Keratinocyte (primary cell): ENCODE measurements around the gene ZER1.
"Not testable (repeated sequence)": the region's sequence is repeated elsewhere in the genome, so short reads cannot be mapped to it uniquely, and the experiment has no call there.

Experiments
- CTCF ChIP-seq, 3 experiments: IDR thresholded peaks in 1 of 3; conservative IDR thresholded peaks in 1 of 3; optimal IDR thresholded peaks in 1 of 3; 2 replicates in 2 of 3; 3 replicates in 1 of 3; pipeline versions ENCODE3 to v1.5.1; 2011; ENCODE audit warnings: low read length in 3 of 3, mild to moderate bottlenecking in 3 of 3, moderate library complexity in 2 of 3, control low read depth in 1 of 3, inconsistent platforms in 1 of 3; ENCODE audit not compliant: insufficient read depth in 2 of 3; ENCODE audit errors: extremely low read depth in 1 of 3
- EZH2 ChIP-seq: IDR thresholded peaks from one replicate; pipeline ENCODE4 v1.6.1; 2012; ENCODE audit warnings: inconsistent platforms, mild to moderate bottlenecking, low read length, moderate library complexity

DNA sequence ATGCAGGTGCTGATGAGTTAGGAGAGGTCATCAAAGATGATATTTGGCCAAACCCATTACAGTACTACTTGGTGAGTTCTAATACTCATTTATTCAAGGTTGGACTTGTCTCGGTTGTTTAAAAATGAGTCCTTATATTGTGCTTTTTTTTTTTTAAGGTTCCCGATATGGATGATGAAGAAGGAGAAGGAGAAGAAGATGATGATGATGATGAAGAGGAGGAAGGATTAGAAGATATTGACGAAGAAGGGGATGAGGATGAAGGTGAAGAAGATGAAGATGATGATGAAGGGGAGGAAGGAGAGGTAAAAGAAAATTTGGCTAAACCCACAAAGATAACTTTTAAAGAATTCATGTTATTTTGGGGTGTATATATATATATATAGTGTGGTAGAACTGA lies 78.0 kb downstream of the ZER1 start:
- not testable (repeated sequence) for TF ChIP-seq CTCF (optimal IDR thresholded peaks at IDR 0.05 in 1 of 3, IDR thresholded peaks at IDR 0.05 in 1 of 3, conservative IDR thresholded peaks at IDR 0.05 in 1 of 3; ENCODE audit: extremely low read depth in 1 of 3, insufficient read depth in 2 of 3, low read length in 3 of 3); EZH2
